ENCODE data around the gene CORO2A. TPM values are rescaled to one million over a fixed set of nuclear protein-coding genes. Genes with fewer than 3 reads are reported as not detected.

Gene CORO2A
- total and polyA plus RNA-seq, 2 of the 8 experiments (the other 6 are each of a cell fraction or from before 2014, with no cell fraction given) = 13.7 to 27.9 TPM

GRCh38 chr9:98185611-98186171, 6.7 kb downstream of the CORO2A start:
- no peaks in the 10 kb centered on the region for H3K9me3 ChIP-seq (ENCODE audit: insufficient read depth in 2 of 2, low read depth in 1 of 2, low read length in 1 of 2)
- ChIA-PET POLR2A (ENCODE audit: partially characterized antibody) (interaction anchor here (1.2 kb wide), 1 partner anchor 14 kb away, joined by 3 read pairs; no protein-coding TSS in a partner anchor), CTCF (ENCODE audit: partially characterized antibody) (interaction anchor here (0.6 to 1.4 kb wide), 3 partner anchors 36 to 388 kb away, joined by 3 to 4 read pairs (median 3); no protein-coding TSS in a partner anchor)
- TF ChIP-seq RXRA (IDR thresholded peaks at IDR 0.05; ENCODE audit: insufficient read depth, low read depth, low read length) (no peak), CHD2 (IDR thresholded peaks at IDR 0.05; ENCODE audit: low read length) (no peak), E2F6 (IDR thresholded peaks at IDR 0.05) (no peak), SP4 (IDR thresholded peaks at IDR 0.05; ENCODE audit: low read length) (no peak), SP2 (IDR thresholded peaks at IDR 0.05; ENCODE audit: low read length) (no peak), SP1 (IDR thresholded peaks at IDR 0.05; ENCODE audit: low read depth, low read length) (no peak), CREB1 (IDR thresholded peaks at IDR 0.05) (no peak), MAX (IDR thresholded peaks at IDR 0.05) (no peak), ASH2L (IDR thresholded peaks at IDR 0.05; ENCODE audit: low read length) (no peak), EGR1 (IDR thresholded peaks at IDR 0.05; ENCODE audit: borderline replicate concordance, low read depth, low read length) (no peak), CBX8 (IDR thresholded peaks at IDR 0.05; ENCODE audit: borderline replicate concordance, low read depth, low read length) (no peak), TCF12 (IDR thresholded peaks at IDR 0.05; ENCODE audit: low read depth, low read length) (no peak), HDAC6 (IDR thresholded peaks at IDR 0.05; ENCODE audit: low read depth, low read length) (no peak), RBBP5 (IDR thresholded peaks at IDR 0.05; ENCODE audit: borderline replicate concordance, low read depth, low read length) (no peak)

More at GRCh38 chr9:98185611-98186171, 6.7 kb downstream of the CORO2A start:
- no peak overlapping the region for H3K27ac ChIP-seq (ENCODE audit: low read depth, low read length)
- DNase-seq (ENCODE audit: low read depth in 1 of 2, low spot score in 2 of 2) = no peak
- H4K5ac ChIP-seq (ENCODE audit: insufficient read length, low read depth, low read length) = no peak overlapping the region
- H2AFZ ChIP-seq (ENCODE audit: low read length) = no peak overlapping the region
- H3K4me1 ChIP-seq (replicated peaks in 1 of 4; ENCODE audit: control insufficient read depth in 3 of 4, insufficient read depth in 4 of 4, low read length in 3 of 4) = peaks cover 0 to 4% (median 3%) of the 10 kb centered on the region in 4 experiments; a peak in 4 of 7 replicates
- no peak overlapping the region for H2BK15ac ChIP-seq (ENCODE audit: low read length)
- H3K4ac ChIP-seq (replicated peaks; ENCODE audit: insufficient read length, low read depth, low read length) = no peak overlapping the region
- H2BK120ac ChIP-seq (replicated peaks; ENCODE audit: low read depth, low read length) = no peak overlapping the region
- peaks cover 0 to 4% of the 10 kb centered on the region in 2 experiments; a peak in 2 of 4 replicates for H3K79me2 ChIP-seq (ENCODE audit: control insufficient read depth in 1 of 2, insufficient read depth in 2 of 2, low read length in 2 of 2)
- H3K36me3 ChIP-seq (ENCODE audit: control insufficient read depth in 2 of 4, insufficient read depth in 4 of 4, low read length in 3 of 4) = no peaks in the 10 kb centered on the region
- no peak overlapping the region for H2BK20ac ChIP-seq (ENCODE audit: low read length)
- H2BK5ac ChIP-seq (ENCODE audit: low read depth, low read length) = no peak overlapping the region
- no peak overlapping the region for H3K4me2 ChIP-seq (ENCODE audit: insufficient read depth in 1 of 2, low read depth in 2 of 2, low read length in 2 of 2)
- 77% methylated on average over 6 of the region's 6 CpGs; no CpG with 5 or more reads in 1 of the 2 experiments for WGBS, 2 experiments (ENCODE audit: extremely low coverage in 1 of 2, insufficient coverage in 1 of 2, insufficient read length in 1 of 2, insufficient replicate concordance in 2 of 2, low coverage in 1 of 2, low lambda C conversion rate in 2 of 2, missing lambda C conversion rate in 1 of 2)
- no peak overlapping the region for H3K56ac ChIP-seq (replicated peaks; ENCODE audit: insufficient read length, low read depth, low read length)
- no peak overlapping the region for H3K14ac ChIP-seq (ENCODE audit: insufficient read length)
- peaks cover under 1 to 4% of the 10 kb centered on the region in 2 experiments for H4K20me1 ChIP-seq (replicated peaks in 1 of 2; ENCODE audit: control insufficient read depth in 1 of 2, insufficient read depth in 2 of 2, low read length in 2 of 2)
- FAIRE-seq = no peak
- no peak overlapping the region for H3K23ac ChIP-seq (ENCODE audit: insufficient read length)
- no peak overlapping the region for H3K9ac ChIP-seq (replicated peaks in 1 of 4; ENCODE audit: extremely low read depth in 1 of 4, low read depth in 3 of 4, low read length in 3 of 4)
- no peaks in the 10 kb centered on the region for H3K23me2 ChIP-seq (ENCODE audit: low read depth, low read length)
- no peak overlapping the region for H4K8ac ChIP-seq (ENCODE audit: extremely low read depth, insufficient read depth, low read length)
- no peak overlapping the region for H4K91ac ChIP-seq (replicated peaks; ENCODE audit: insufficient read length, low read length)
- peaks cover 3% of the 10 kb centered on the region; the same call in 1 of the 2 replicates for H3K79me1 ChIP-seq (ENCODE audit: low read depth, low read length)
- H3K18ac ChIP-seq (ENCODE audit: extremely low read depth, low read length) = no peak overlapping the region
- peak overlapping the region; percentile 28; the same call in 1 of the 2 replicates for H2AK5ac ChIP-seq (ENCODE audit: low read depth, low read length)
- no peak overlapping the region for H2BK12ac ChIP-seq (ENCODE audit: low read depth, low read length)
- no peak overlapping the region for H3K4me3 ChIP-seq (ENCODE audit: extremely low read depth in 1 of 4, insufficient read depth in 2 of 4, low read depth in 3 of 4, low read length in 4 of 4)
- no peaks in the 10 kb centered on the region; a peak in 1 of 7 replicates for H3K27me3 ChIP-seq (replicated peaks in 1 of 4; ENCODE audit: control insufficient read depth in 3 of 4, extremely low read depth in 1 of 4, insufficient read depth in 3 of 4, low read length in 3 of 4)
